ENCODE data around the gene DDX1. TPM values are rescaled to one million over a fixed set of nuclear protein-coding genes. Genes with fewer than 3 reads are reported as not detected.

DDX1 gene
- polyA plus RNA-seq, 3 donors = 14.1 to 35.4 (median 30.1) TPM

DNA sequence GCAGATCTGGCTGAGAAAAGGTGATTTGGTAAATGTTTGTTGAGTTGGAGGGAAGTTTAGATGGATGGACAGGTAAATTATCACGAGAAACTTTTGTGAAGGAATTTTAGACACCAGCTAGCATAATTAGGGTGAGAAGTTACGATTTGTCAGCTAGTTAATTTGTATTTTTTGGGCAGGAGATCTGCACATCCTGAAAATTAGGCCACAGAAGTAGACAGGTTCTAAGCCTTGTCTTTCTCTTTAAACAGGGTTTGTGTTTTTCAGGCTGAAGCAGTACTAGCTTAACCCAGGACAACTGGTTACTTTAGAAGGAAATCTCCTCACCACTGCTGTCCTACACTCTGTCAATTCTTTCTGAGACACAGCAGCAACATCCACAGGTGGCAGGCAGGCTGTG, 49.1 kb downstream of the DDX1 start:
- H3K4me2 ChIP-seq (replicated peaks; ENCODE audit: extremely low read depth, low read length, poor library complexity, severe bottlenecking) = no peak overlapping the region
- no peaks in the 10 kb centered on the region for H3K79me2 ChIP-seq (ENCODE audit: insufficient read depth, low read length)
- Mint-ChIP-seq H3K27ac (no peak overlapping the region), H3K9me3 (peaks cover 4 to 15% (median 7%) of the 10 kb centered on the region in 7 donors), H3K4me3 (peak overlapping the region in 1 of 2 donors; percentile 44), H3K27me3 (ENCODE audit: low read depth in 3 of 3) (peaks cover 0 to 3% (median 0%) of the 10 kb centered on the region in 3 donors), H3K36me3 (peaks cover 18% of the 10 kb centered on the region in 2 donors), H3K4me1 (peaks cover 9% of the 10 kb centered on the region)
- TF ChIP-seq, protein P1, sequence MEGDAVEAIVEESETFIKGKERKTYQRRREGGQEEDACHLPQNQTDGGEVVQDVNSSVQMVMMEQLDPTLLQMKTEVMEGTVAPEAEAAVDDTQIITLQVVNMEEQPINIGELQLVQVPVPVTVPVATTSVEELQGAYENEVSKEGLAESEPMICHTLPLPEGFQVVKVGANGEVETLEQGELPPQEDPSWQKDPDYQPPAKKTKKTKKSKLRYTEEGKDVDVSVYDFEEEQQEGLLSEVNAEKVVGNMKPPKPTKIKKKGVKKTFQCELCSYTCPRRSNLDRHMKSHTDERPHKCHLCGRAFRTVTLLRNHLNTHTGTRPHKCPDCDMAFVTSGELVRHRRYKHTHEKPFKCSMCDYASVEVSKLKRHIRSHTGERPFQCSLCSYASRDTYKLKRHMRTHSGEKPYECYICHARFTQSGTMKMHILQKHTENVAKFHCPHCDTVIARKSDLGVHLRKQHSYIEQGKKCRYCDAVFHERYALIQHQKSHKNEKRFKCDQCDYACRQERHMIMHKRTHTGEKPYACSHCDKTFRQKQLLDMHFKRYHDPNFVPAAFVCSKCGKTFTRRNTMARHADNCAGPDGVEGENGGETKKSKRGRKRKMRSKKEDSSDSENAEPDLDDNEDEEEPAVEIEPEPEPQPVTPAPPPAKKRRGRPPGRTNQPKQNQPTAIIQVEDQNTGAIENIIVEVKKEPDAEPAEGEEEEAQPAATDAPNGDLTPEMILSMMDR (IDR thresholded peaks at IDR 0.05) = no peak
- intact Hi-C loops (cut with micrococcal nuclease) = no loop called here
- 89% methylated on average over 2 of the region's 2 CpGs for WGBS (ENCODE audit: insufficient coverage)
- H3K4me1 ChIP-seq (ENCODE audit: control insufficient read depth in 1 of 2, insufficient read depth in 2 of 2, low read length in 2 of 2) = peaks cover 8 to 9% of the 10 kb centered on the region in 2 donors
- no peak overlapping the region for H3K9ac ChIP-seq (ENCODE audit: insufficient read depth, low read length, poor library complexity, severe bottlenecking)
- no peaks in the 10 kb centered on the region for H3K9me3 ChIP-seq (replicated peaks in 1 of 2; ENCODE audit: control insufficient read depth in 1 of 2, insufficient read depth in 1 of 2, low read length in 2 of 2)
- H4K20me1 ChIP-seq (ENCODE audit: insufficient read depth, low read length) = no peaks in the 10 kb centered on the region
- H3K27me3 ChIP-seq (ENCODE audit: control insufficient read depth in 2 of 2, insufficient read depth in 2 of 2, low read length in 2 of 2) = no peaks in the 10 kb centered on the region
- no peak overlapping the region for H3K4me3 ChIP-seq (replicated peaks in 1 of 3; ENCODE audit: low read depth in 2 of 3, low read length in 3 of 3)
- peaks cover 0 to 8% of the 10 kb centered on the region in 2 donors for H3K36me3 ChIP-seq (replicated peaks in 1 of 2; ENCODE audit: control insufficient read depth in 1 of 2, insufficient read depth in 2 of 2, low read length in 2 of 2)
- no peak overlapping the region for H3K27ac ChIP-seq (ENCODE audit: low read depth in 1 of 2, low read length in 2 of 2)
- H2AFZ ChIP-seq (ENCODE audit: insufficient read depth, low read depth, low read length, poor library complexity, severe bottlenecking) = no peak overlapping the region
- no peak for DNase-seq

DNA sequence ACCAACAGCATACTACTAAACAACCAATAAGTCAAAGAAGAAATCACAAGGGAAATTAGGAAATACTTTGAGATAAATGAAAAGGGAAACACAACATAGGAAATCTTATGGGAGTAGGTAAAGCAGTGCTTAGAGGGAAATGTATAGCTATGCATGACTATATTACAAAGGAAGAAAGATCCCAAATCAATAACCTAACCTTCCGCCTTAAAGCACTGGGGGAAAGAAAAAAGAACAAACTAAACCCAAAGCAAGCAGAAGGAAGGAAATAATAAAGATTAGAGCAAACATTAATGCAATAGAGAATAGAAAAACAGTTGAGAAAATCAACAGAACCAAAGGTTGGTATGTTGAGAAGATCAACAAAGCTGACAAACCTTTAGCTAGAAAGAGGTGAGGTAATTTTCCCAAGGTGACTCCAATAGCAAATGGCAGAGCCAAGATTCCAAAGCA, 49.9 kb downstream of the DDX1 start:
- H3K27ac ChIP-seq (ENCODE audit: low read depth in 1 of 2, low read length in 2 of 2) = no peak overlapping the region
- peaks cover 8 to 9% of the 10 kb centered on the region in 2 donors for H3K4me1 ChIP-seq (ENCODE audit: control insufficient read depth in 1 of 2, insufficient read depth in 2 of 2, low read length in 2 of 2)
- intact Hi-C loops (cut with micrococcal nuclease) = no loop called here
- WGBS (ENCODE audit: insufficient coverage) = no CpG with 5 or more reads among the region's 1 CpG
- peaks cover 0 to 3% (median 0%) of the 10 kb centered on the region in 3 donors for H3K27me3 Mint-ChIP-seq (ENCODE audit: low read depth in 3 of 3)
- H4K20me1 ChIP-seq (ENCODE audit: insufficient read depth, low read length) = no peaks in the 10 kb centered on the region
- no peaks in the 10 kb centered on the region for H3K79me2 ChIP-seq (ENCODE audit: insufficient read depth, low read length)
- H3K9ac ChIP-seq (ENCODE audit: insufficient read depth, low read length, poor library complexity, severe bottlenecking) = no peak overlapping the region
- no peak overlapping the region for H3K27ac Mint-ChIP-seq
- no peak overlapping the region for H2AFZ ChIP-seq (ENCODE audit: insufficient read depth, low read depth, low read length, poor library complexity, severe bottlenecking)
- no peak overlapping the region for H3K4me3 ChIP-seq (replicated peaks in 1 of 3; ENCODE audit: low read depth in 2 of 3, low read length in 3 of 3)
- TF ChIP-seq, protein P1 (IDR thresholded peaks at IDR 0.05) = no peak
- no peaks in the 10 kb centered on the region for H3K9me3 ChIP-seq (replicated peaks in 1 of 2; ENCODE audit: control insufficient read depth in 1 of 2, insufficient read depth in 1 of 2, low read length in 2 of 2)
- H3K4me2 ChIP-seq (replicated peaks; ENCODE audit: extremely low read depth, low read length, poor library complexity, severe bottlenecking) = no peak overlapping the region
- no peaks in the 10 kb centered on the region for H3K27me3 ChIP-seq (ENCODE audit: control insufficient read depth in 2 of 2, insufficient read depth in 2 of 2, low read length in 2 of 2)
- H3K36me3 Mint-ChIP-seq = peaks cover 14 to 18% of the 10 kb centered on the region in 2 donors
- no peak for DNase-seq
- H3K36me3 ChIP-seq (replicated peaks in 1 of 2; ENCODE audit: control insufficient read depth in 1 of 2, insufficient read depth in 2 of 2, low read length in 2 of 2) = peaks cover 0 to under 1% of the 10 kb centered on the region in 2 donors
- peaks cover 4 to 15% (median 7%) of the 10 kb centered on the region in 7 donors for H3K9me3 Mint-ChIP-seq
- no peak overlapping the region for H3K4me3 Mint-ChIP-seq
- peaks cover 9% of the 10 kb centered on the region for H3K4me1 Mint-ChIP-seq
